ENCODE data around the gene TAS2R40. TPM values are rescaled to one million over a fixed set of nuclear protein-coding genes. Genes with fewer than 3 reads are reported as not detected.
"Not testable (repeated sequence)": the region's sequence is repeated elsewhere in the genome, so short reads cannot be mapped to it uniquely, and the experiment has no call there.

TAS2R40 gene
- total RNA-seq, 1 experiment from 2014 or later = not detected

GRCh38 chr7:143203386-143203785 lies 18.5 kb upstream of the TAS2R40 start:
- BruUV-seq (replicated peaks) = no TSS peak
- no peak overlapping the region for H3K4me3 ChIP-seq (ENCODE audit: low read length)
- intact Hi-C loops (cut with micrococcal nuclease) = no loop called here
- peaks cover 39% of the 10 kb centered on the region; the same call in 1 of the 2 replicates for H3K27me3 ChIP-seq (ENCODE audit: low read length)
- no peaks in the 10 kb centered on the region for H3K4me1 ChIP-seq (ENCODE audit: insufficient read depth, low read length)
- no peak overlapping the region for H3K4me2 ChIP-seq (ENCODE audit: low read length)
- H2AFZ ChIP-seq (ENCODE audit: low read length) = no peak overlapping the region
- TF ChIP-seq EZH2 (IDR thresholded peaks at IDR 0.05; ENCODE audit: low read length, unreplicated experiment) (no peak), EZH2phosphoT487 (IDR thresholded peaks at IDR 0.05; ENCODE audit: borderline replicate concordance, low read length) (no peak), CTCF (conservative IDR thresholded peaks at IDR 0.05; ENCODE audit: low read depth, low read length) (no peak)
- H3K9me3 ChIP-seq (ENCODE audit: low read length) = no peaks in the 10 kb centered on the region
- ChIA-PET CTCF (no interaction called here), POLR2A (ENCODE audit: unreplicated experiment) (no interaction called here)
- H3K79me2 ChIP-seq (ENCODE audit: low read length) = no peaks in the 10 kb centered on the region
- no peak overlapping the region for H3K27ac ChIP-seq (ENCODE audit: low read length)
- no peak overlapping the region for H3K9ac ChIP-seq (ENCODE audit: low read length)
- no peaks in the 10 kb centered on the region for H3F3A ChIP-seq (ENCODE audit: low read length, unreplicated experiment)
- H3K36me3 ChIP-seq (ENCODE audit: low read depth, low read length) = no peaks in the 10 kb centered on the region
- ATAC-seq = no peak
- DNase-seq = no peak
- H4K20me1 ChIP-seq (ENCODE audit: low read length) = no peaks in the 10 kb centered on the region
- no peaks in the 10 kb centered on the region for H3K9me2 ChIP-seq (replicated peaks; ENCODE audit: low read length)

- POLR2A ChIA-PET (ENCODE audit: unreplicated experiment) = no interaction called here
- Histone ChIP-seq H3K27ac (ENCODE audit: low read length) (no peak overlapping the region), H4K20me1 (ENCODE audit: low read length) (no peaks in the 10 kb centered on the region), H3K4me1 (ENCODE audit: insufficient read depth, low read length) (no peaks in the 10 kb centered on the region), H3F3A (ENCODE audit: low read length, unreplicated experiment) (no peaks in the 10 kb centered on the region), H2AFZ (ENCODE audit: low read length) (no peak overlapping the region), H3K9me2 (replicated peaks; ENCODE audit: low read length) (no peaks in the 10 kb centered on the region), H3K9ac (ENCODE audit: low read length) (no peak overlapping the region), H3K4me3 (ENCODE audit: low read length) (no peak overlapping the region), H3K79me2 (ENCODE audit: low read length) (no peaks in the 10 kb centered on the region), H3K36me3 (ENCODE audit: low read depth, low read length) (no peaks in the 10 kb centered on the region), H3K27me3 (ENCODE audit: low read length) (peaks cover 34% of the 10 kb centered on the region; the same call in 1 of the 2 replicates), H3K4me2 (ENCODE audit: low read length) (no peak overlapping the region), H3K9me3 (ENCODE audit: low read length) (no peaks in the 10 kb centered on the region)
- BruUV-seq (replicated peaks) = no TSS peak
- TF ChIP-seq CTCF (conservative IDR thresholded peaks at IDR 0.05; ENCODE audit: low read depth, low read length) (no peak), EZH2 (IDR thresholded peaks at IDR 0.05; ENCODE audit: low read length, unreplicated experiment) (no peak), EZH2phosphoT487 (IDR thresholded peaks at IDR 0.05; ENCODE audit: borderline replicate concordance, low read length) (no peak)
- no peak for DNase-seq
- ATAC-seq = no peak
- intact Hi-C loops (cut with micrococcal nuclease) = no loop called here
- CTCF ChIA-PET = interaction anchor here (0.6 kb wide), 1 partner anchor 10 kb away, joined by 3 read pairs; no protein-coding TSS in a partner anchor
These were observed 16.1 kb upstream of the TAS2R40 start for GRCh38 chr7:143205560-143206293.

- TF ChIP-seq EZH2phosphoT487 (IDR thresholded peaks at IDR 0.05; ENCODE audit: borderline replicate concordance, low read length) (no peak), CTCF (conservative IDR thresholded peaks at IDR 0.05; ENCODE audit: low read depth, low read length) (no peak), EZH2 (IDR thresholded peaks at IDR 0.05; ENCODE audit: low read length, unreplicated experiment) (no peak)
These were observed 11.3 kb upstream of the TAS2R40 start for GRCh38 chr7:143210541-143210940.

GRCh38 chr7:143213478-143213877 lies 8.4 kb upstream of the TAS2R40 start:
- intact Hi-C loops (cut with micrococcal nuclease) = loop anchor here (10.0 kb wide), 2 partner anchors 579 to 609 kb away; no protein-coding TSS in a partner anchor
- H3K27ac ChIP-seq (ENCODE audit: low read length); H3K4me1 ChIP-seq (ENCODE audit: insufficient read depth, low read length); ATAC-seq; H3K9ac ChIP-seq (ENCODE audit: low read length); H3K4me3 ChIP-seq (ENCODE audit: low read length); H3K79me2 ChIP-seq (ENCODE audit: low read length); CTCF ChIA-PET; DNase-seq; H4K20me1 ChIP-seq (ENCODE audit: low read length); H3K4me2 ChIP-seq (ENCODE audit: low read length); H3K9me3 ChIP-seq (ENCODE audit: low read length); H2AFZ ChIP-seq (ENCODE audit: low read length); H3K9me2 ChIP-seq (replicated peaks; ENCODE audit: low read length); POLR2A ChIA-PET (ENCODE audit: unreplicated experiment); H3K36me3 ChIP-seq (ENCODE audit: low read depth, low read length); H3F3A ChIP-seq (ENCODE audit: low read length, unreplicated experiment); BruUV-seq (replicated peaks): not testable (repeated sequence)
- H3K27me3 ChIP-seq (ENCODE audit: low read length) = peaks cover 15% of the 10 kb centered on the region; the same call in 1 of the 2 replicates

More at GRCh38 chr7:143210541-143210940, 11.3 kb upstream of the TAS2R40 start:
- Histone ChIP-seq H3K27ac (ENCODE audit: low read length) (no peak overlapping the region), H4K20me1 (ENCODE audit: low read length) (no peaks in the 10 kb centered on the region), H3K4me2 (ENCODE audit: low read length) (no peak overlapping the region), H3K4me3 (ENCODE audit: low read length) (no peak overlapping the region), H3K36me3 (ENCODE audit: low read depth, low read length) (peaks cover 2% of the 10 kb centered on the region; the same call in 1 of the 2 replicates), H3K27me3 (ENCODE audit: low read length) (peaks cover 18% of the 10 kb centered on the region; the same call in 1 of the 2 replicates), H3K9me2 (replicated peaks; ENCODE audit: low read length) (no peaks in the 10 kb centered on the region), H3F3A (ENCODE audit: low read length, unreplicated experiment) (no peaks in the 10 kb centered on the region), H3K4me1 (ENCODE audit: insufficient read depth, low read length) (no peaks in the 10 kb centered on the region), H3K9me3 (ENCODE audit: low read length) (no peaks in the 10 kb centered on the region), H2AFZ (ENCODE audit: low read length) (no peak overlapping the region), H3K9ac (ENCODE audit: low read length) (no peak overlapping the region), H3K79me2 (ENCODE audit: low read length) (no peaks in the 10 kb centered on the region)
- ATAC-seq = no peak
- intact Hi-C loops (cut with micrococcal nuclease) = loop anchor here (10.0 kb wide), 2 partner anchors 576 to 606 kb away; no protein-coding TSS in a partner anchor
- ChIA-PET CTCF (no interaction called here), POLR2A (ENCODE audit: unreplicated experiment) (no interaction called here)
- no TSS peak for BruUV-seq (replicated peaks)
- DNase-seq = no peak

All from PC-3 (cell line).